ENCODE results near the gene DCST1. TPM values are rescaled to one million over a fixed set of nuclear protein-coding genes. Genes with fewer than 3 reads are reported as not detected.

Gene DCST1
- total RNA-seq, 1 experiment from 2014 or later, result 0.22 TPM

DNA sequence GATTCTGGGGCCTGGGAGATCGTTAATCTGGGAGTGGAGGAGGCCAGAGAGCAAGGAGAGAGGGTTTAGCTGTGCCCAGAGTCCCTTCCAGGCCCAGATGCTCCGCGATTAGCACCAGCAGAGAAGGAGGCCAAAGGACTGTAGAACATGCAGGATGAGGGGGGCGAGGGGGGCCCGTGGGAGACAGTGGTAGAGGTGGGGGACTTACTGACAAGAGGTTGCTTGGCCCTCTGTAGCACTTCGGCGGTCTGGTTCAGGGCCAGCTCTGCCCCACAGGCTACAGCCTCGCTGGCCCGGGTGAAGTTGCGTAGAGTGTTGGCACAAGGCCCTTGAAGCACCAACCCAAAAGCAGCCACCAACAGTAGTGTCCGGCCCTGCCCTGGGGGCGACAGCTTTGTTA, 738 bp upstream of the DCST1 start:
- intact Hi-C loops (cut with micrococcal nuclease; ENCODE audit: unreplicated experiment), result no loop called here
- TF ChIP-seq EZH2 (IDR thresholded peaks at IDR 0.05; ENCODE audit: low read depth), result no peak
- TF ChIP-seq, protein P1, sequence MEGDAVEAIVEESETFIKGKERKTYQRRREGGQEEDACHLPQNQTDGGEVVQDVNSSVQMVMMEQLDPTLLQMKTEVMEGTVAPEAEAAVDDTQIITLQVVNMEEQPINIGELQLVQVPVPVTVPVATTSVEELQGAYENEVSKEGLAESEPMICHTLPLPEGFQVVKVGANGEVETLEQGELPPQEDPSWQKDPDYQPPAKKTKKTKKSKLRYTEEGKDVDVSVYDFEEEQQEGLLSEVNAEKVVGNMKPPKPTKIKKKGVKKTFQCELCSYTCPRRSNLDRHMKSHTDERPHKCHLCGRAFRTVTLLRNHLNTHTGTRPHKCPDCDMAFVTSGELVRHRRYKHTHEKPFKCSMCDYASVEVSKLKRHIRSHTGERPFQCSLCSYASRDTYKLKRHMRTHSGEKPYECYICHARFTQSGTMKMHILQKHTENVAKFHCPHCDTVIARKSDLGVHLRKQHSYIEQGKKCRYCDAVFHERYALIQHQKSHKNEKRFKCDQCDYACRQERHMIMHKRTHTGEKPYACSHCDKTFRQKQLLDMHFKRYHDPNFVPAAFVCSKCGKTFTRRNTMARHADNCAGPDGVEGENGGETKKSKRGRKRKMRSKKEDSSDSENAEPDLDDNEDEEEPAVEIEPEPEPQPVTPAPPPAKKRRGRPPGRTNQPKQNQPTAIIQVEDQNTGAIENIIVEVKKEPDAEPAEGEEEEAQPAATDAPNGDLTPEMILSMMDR (conservative IDR thresholded peaks at IDR 0.05), result no peak
- BruUV-seq (replicated peaks), result no TSS peak

DNA sequence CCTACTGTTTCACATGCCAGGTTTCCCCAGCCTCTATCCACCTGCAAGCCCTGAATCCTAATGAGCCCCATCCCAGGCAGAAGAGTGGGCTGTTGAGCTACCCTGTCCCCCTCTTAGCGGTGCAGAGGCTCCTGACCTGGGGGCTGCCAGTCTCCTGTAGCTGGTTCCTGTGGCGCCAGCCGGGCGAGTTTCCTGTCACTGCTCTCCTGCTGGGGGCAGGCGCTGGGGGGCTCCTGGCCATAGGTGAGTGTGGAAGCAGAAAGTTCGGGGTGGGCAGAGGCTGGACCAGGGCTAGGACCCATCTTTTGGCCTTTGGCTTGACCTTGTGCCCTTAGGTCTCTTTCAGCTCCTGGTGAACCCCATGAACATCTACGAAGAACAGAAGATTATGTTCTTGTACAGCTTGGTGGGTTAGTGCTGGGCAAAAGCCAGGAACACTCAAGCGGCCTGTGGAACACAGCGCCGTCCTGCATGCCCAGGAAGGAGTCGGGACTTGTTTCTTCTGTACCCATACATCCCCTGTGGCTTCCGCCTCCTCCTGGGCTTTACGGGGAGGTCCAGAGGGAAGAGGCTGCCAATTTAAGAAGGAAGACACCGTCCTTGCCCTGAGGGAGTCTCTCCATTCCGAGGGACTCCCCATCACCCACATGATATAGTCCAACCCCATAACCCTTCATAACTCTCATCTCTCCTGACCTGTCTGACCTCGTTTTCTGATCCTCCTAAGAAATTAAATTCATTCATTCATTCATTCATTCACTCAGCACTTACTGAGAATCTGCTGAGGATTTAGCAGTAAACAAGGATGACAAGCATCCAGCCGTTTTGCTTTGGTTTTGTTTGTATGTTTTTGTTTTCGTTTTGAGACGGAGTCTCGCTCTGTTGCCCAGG, 939 bp downstream of the DCST1 start:
- POLR2A ChIA-PET (ENCODE audit: unreplicated experiment), result no interaction called here

More for the DNA sequence above, 738 bp upstream of the DCST1 start:
- H3K9me2 ChIP-seq (ENCODE audit: insufficient read depth), result no peaks in the 10 kb centered on the region
- no peaks in the 10 kb centered on the region for H3K79me2 ChIP-seq (ENCODE audit: low read depth)
- ChIA-PET POLR2A (ENCODE audit: unreplicated experiment) (no interaction called here), CTCF (no interaction called here)
- H3K27ac ChIP-seq, result no peak overlapping the region
- peaks cover 13% of the 10 kb centered on the region for H3F3A ChIP-seq (ENCODE audit: insufficient read depth, low read depth)
- no peaks in the 10 kb centered on the region for H4K20me1 ChIP-seq (ENCODE audit: insufficient read depth)
- no peak overlapping the region for H3K4me2 ChIP-seq
- DNase-seq, result no peak
- H3K4me1 ChIP-seq (replicated peaks; ENCODE audit: insufficient read depth), result peaks cover 10% of the 10 kb centered on the region
- H3K36me3 ChIP-seq (ENCODE audit: low read depth), result no peaks in the 10 kb centered on the region
- H3K9me3 ChIP-seq (ENCODE audit: insufficient read depth, low read depth), result no peaks in the 10 kb centered on the region
- H3K27me3 ChIP-seq (ENCODE audit: insufficient read depth, low read depth), result no peaks in the 10 kb centered on the region
- no peak overlapping the region for H2AFZ ChIP-seq
- no peak overlapping the region for H3K4me3 ChIP-seq

DNA sequence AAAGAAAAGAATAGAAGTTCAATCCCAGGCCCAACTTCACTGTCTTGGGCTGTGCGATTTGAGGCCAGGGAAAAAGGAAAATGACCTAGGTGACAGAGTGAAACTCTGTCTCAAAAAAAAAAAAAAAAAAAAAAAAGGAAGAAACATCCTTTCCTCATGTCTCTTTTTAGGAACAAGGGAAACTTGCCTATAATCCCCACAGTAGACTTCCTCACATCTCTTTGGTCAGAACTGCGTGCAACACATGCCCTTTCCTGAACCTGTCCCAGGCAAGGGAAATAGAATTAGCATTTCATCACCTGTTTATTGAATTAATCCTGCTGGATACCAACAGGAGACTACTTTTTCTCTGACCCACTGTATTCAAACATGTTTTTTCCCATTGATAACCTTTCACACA, 2.3 kb downstream of the DCST1 start:
- CTCF ChIA-PET, result no interaction called here
- H3K27me3 ChIP-seq (ENCODE audit: insufficient read depth, low read depth), result no peaks in the 10 kb centered on the region
- H3K27ac ChIP-seq, result no peak overlapping the region
- H3K36me3 ChIP-seq (ENCODE audit: low read depth), result no peaks in the 10 kb centered on the region
- H3K4me3 ChIP-seq, result no peak overlapping the region
- POLR2A ChIA-PET (ENCODE audit: unreplicated experiment), result interaction anchor here (0.5 to 0.7 kb wide), 3 partner anchors 15 to 362 kb away, joined by 3 to 11 read pairs (median 4); partner anchors contain the start of gene ADAM15
- H3K9me2 ChIP-seq (ENCODE audit: insufficient read depth), result no peaks in the 10 kb centered on the region
- DNase-seq, result no peak
- H3F3A ChIP-seq (ENCODE audit: insufficient read depth, low read depth), result peaks cover 25% of the 10 kb centered on the region
- TF ChIP-seq EZH2 (IDR thresholded peaks at IDR 0.05; ENCODE audit: low read depth), result no peak
- TF ChIP-seq, protein P1 (conservative IDR thresholded peaks at IDR 0.05), result no peak
- no peak overlapping the region for H2AFZ ChIP-seq
- intact Hi-C loops (cut with micrococcal nuclease; ENCODE audit: unreplicated experiment), result no loop called here
- H3K9me3 ChIP-seq (ENCODE audit: insufficient read depth, low read depth), result no peaks in the 10 kb centered on the region
- no peak overlapping the region for H3K4me2 ChIP-seq
- H3K79me2 ChIP-seq (ENCODE audit: low read depth), result no peaks in the 10 kb centered on the region
- no TSS peak for BruUV-seq (replicated peaks)
- no peaks in the 10 kb centered on the region for H4K20me1 ChIP-seq (ENCODE audit: insufficient read depth)
- peaks cover 28% of the 10 kb centered on the region for H3K4me1 ChIP-seq (replicated peaks; ENCODE audit: insufficient read depth)

More for the DNA sequence above, 939 bp downstream of the DCST1 start:
- H2AFZ ChIP-seq, result no peak overlapping the region
- CTCF ChIA-PET, result no interaction called here
- intact Hi-C loops (cut with micrococcal nuclease; ENCODE audit: unreplicated experiment), result no loop called here
- no peak for DNase-seq
- H3F3A ChIP-seq (ENCODE audit: insufficient read depth, low read depth), result peaks cover 23% of the 10 kb centered on the region
- no peaks in the 10 kb centered on the region for H3K9me3 ChIP-seq (ENCODE audit: insufficient read depth, low read depth)
- no peak overlapping the region for H3K27ac ChIP-seq
- BruUV-seq (replicated peaks), result no TSS peak
- H3K27me3 ChIP-seq (ENCODE audit: insufficient read depth, low read depth), result no peaks in the 10 kb centered on the region
- no peaks in the 10 kb centered on the region for H3K9me2 ChIP-seq (ENCODE audit: insufficient read depth)
- no peak overlapping the region for H3K4me3 ChIP-seq
- no peaks in the 10 kb centered on the region for H3K36me3 ChIP-seq (ENCODE audit: low read depth)
- peaks cover 27% of the 10 kb centered on the region for H3K4me1 ChIP-seq (replicated peaks; ENCODE audit: insufficient read depth)
- TF ChIP-seq, protein P1 (conservative IDR thresholded peaks at IDR 0.05), result no peak
- TF ChIP-seq EZH2 (IDR thresholded peaks at IDR 0.05; ENCODE audit: low read depth), result no peak
- H3K79me2 ChIP-seq (ENCODE audit: low read depth), result no peaks in the 10 kb centered on the region
- H3K4me2 ChIP-seq, result no peak overlapping the region
- H4K20me1 ChIP-seq (ENCODE audit: insufficient read depth), result no peaks in the 10 kb centered on the region
